ENCODE measurements around the gene HMX1. TPM values are rescaled to one million over a fixed set of nuclear protein-coding genes. Genes with fewer than 3 reads are reported as not detected.

The HMX1 gene
- total RNA-seq, 2 experiments from 2014 or later = not detected

- ChIA-PET POLR2A (no interaction called here), CTCF (no interaction called here)
- no peaks in the 10 kb centered on the region for H3K9me3 Mint-ChIP-seq (ENCODE audit: insufficient read depth)
- H3K4me3 Mint-ChIP-seq = no peak overlapping the region
- H3K27ac Mint-ChIP-seq = no peak overlapping the region
- no peaks in the 10 kb centered on the region for H3K36me3 Mint-ChIP-seq (ENCODE audit: low read depth)
- no peak for ATAC-seq
- H3K4me1 Mint-ChIP-seq (ENCODE audit: low read depth) = no peaks in the 10 kb centered on the region
- H3K27me3 Mint-ChIP-seq (ENCODE audit: low read depth) = no peaks in the 10 kb centered on the region
- DNase-seq = no peak
Observed at GRCh38 chr4:8842614-8843013, 29.0 kb downstream of the HMX1 start.

GRCh38 chr4:8841678-8842268, 29.9 kb downstream of the HMX1 start:
- no peaks in the 10 kb centered on the region for H3K27me3 Mint-ChIP-seq (ENCODE audit: low read depth)

GRCh38 chr4:8840816-8841455, 30.7 kb downstream of the HMX1 start:
- Mint-ChIP-seq H3K4me3 (no peak overlapping the region), H3K27me3 (ENCODE audit: low read depth) (no peaks in the 10 kb centered on the region), H3K4me1 (ENCODE audit: low read depth) (no peaks in the 10 kb centered on the region), H3K9me3 (ENCODE audit: insufficient read depth) (no peaks in the 10 kb centered on the region), H3K36me3 (ENCODE audit: low read depth) (no peaks in the 10 kb centered on the region), H3K27ac (no peak overlapping the region)
- no peak for DNase-seq
- ATAC-seq = no peak
- ChIA-PET POLR2A (no interaction called here), CTCF (no interaction called here)

More at GRCh38 chr4:8841678-8842268, 29.9 kb downstream of the HMX1 start:
- no peak for ATAC-seq
- H3K4me3 Mint-ChIP-seq = no peak overlapping the region
- no peak overlapping the region for H3K27ac Mint-ChIP-seq
- H3K36me3 Mint-ChIP-seq (ENCODE audit: low read depth) = no peaks in the 10 kb centered on the region
- ChIA-PET CTCF (no interaction called here), POLR2A (no interaction called here)
- DNase-seq = no peak
- H3K4me1 Mint-ChIP-seq (ENCODE audit: low read depth) = no peaks in the 10 kb centered on the region
- H3K9me3 Mint-ChIP-seq (ENCODE audit: insufficient read depth) = no peaks in the 10 kb centered on the region

- CTCF ChIA-PET = no interaction called here
- no peak for DNase-seq
Observed at GRCh38 chr4:8840006-8840793, 31.4 kb downstream of the HMX1 start.

GRCh38 chr4:8838961-8839431, 32.6 kb downstream of the HMX1 start:
- ATAC-seq (no peak), DNase-seq (no peak)
- ChIA-PET POLR2A (no interaction called here), CTCF (no interaction called here)
- Mint-ChIP-seq H3K36me3 (ENCODE audit: low read depth) (no peaks in the 10 kb centered on the region), H3K4me3 (no peak overlapping the region), H3K9me3 (ENCODE audit: insufficient read depth) (no peaks in the 10 kb centered on the region), H3K4me1 (ENCODE audit: low read depth) (no peaks in the 10 kb centered on the region), H3K27ac (no peak overlapping the region), H3K27me3 (ENCODE audit: low read depth) (no peaks in the 10 kb centered on the region)

More at GRCh38 chr4:8840006-8840793, 31.4 kb downstream of the HMX1 start:
- Mint-ChIP-seq H3K4me1 (ENCODE audit: low read depth) (no peaks in the 10 kb centered on the region), H3K27me3 (ENCODE audit: low read depth) (no peaks in the 10 kb centered on the region), H3K36me3 (ENCODE audit: low read depth) (no peaks in the 10 kb centered on the region), H3K27ac (no peak overlapping the region), H3K4me3 (no peak overlapping the region), H3K9me3 (ENCODE audit: insufficient read depth) (no peaks in the 10 kb centered on the region)
- no peak for ATAC-seq
- POLR2A ChIA-PET = no interaction called here

- no peak for DNase-seq
- ATAC-seq = no peak
- ChIA-PET POLR2A (no interaction called here), CTCF (no interaction called here)
- no peaks in the 10 kb centered on the region for H3K9me3 Mint-ChIP-seq (ENCODE audit: insufficient read depth)
- H3K36me3 Mint-ChIP-seq (ENCODE audit: low read depth) = no peaks in the 10 kb centered on the region
- H3K27me3 Mint-ChIP-seq (ENCODE audit: low read depth) = no peaks in the 10 kb centered on the region
- H3K4me3 Mint-ChIP-seq = no peak overlapping the region
- no peaks in the 10 kb centered on the region for H3K4me1 Mint-ChIP-seq (ENCODE audit: low read depth)
- no peak overlapping the region for H3K27ac Mint-ChIP-seq
Observed at GRCh38 chr4:8838296-8838960, 33.2 kb downstream of the HMX1 start.

GRCh38 chr4:8837181-8837841, 34.3 kb downstream of the HMX1 start:
- Mint-ChIP-seq H3K27me3 (ENCODE audit: low read depth) (no peaks in the 10 kb centered on the region), H3K36me3 (ENCODE audit: low read depth) (no peaks in the 10 kb centered on the region), H3K4me3 (no peak overlapping the region), H3K4me1 (ENCODE audit: low read depth) (no peaks in the 10 kb centered on the region), H3K9me3 (ENCODE audit: insufficient read depth) (no peaks in the 10 kb centered on the region), H3K27ac (no peak overlapping the region)
- POLR2A ChIA-PET = interaction anchor here (0.7 kb wide), 1 partner anchor 383 kb away, joined by 3 read pairs; no protein-coding TSS in a partner anchor
- ATAC-seq (no peak), DNase-seq (no peak)
- CTCF ChIA-PET = interaction anchor here (1.1 kb wide), 1 partner anchor 81 kb away, joined by 4 read pairs; no protein-coding TSS in a partner anchor

- H3K9me3 Mint-ChIP-seq (ENCODE audit: insufficient read depth) = no peaks in the 10 kb centered on the region
- H3K27ac Mint-ChIP-seq = no peak overlapping the region
- CTCF ChIA-PET = interaction anchor here (1.1 kb wide), 1 partner anchor 81 kb away, joined by 4 read pairs; no protein-coding TSS in a partner anchor
Observed at GRCh38 chr4:8836664-8837171, 34.9 kb downstream of the HMX1 start.

GRCh38 chr4:8835521-8836365, 35.9 kb downstream of the HMX1 start:
- Mint-ChIP-seq H3K4me1 (ENCODE audit: low read depth) (no peaks in the 10 kb centered on the region), H3K9me3 (ENCODE audit: insufficient read depth) (no peaks in the 10 kb centered on the region), H3K27me3 (ENCODE audit: low read depth) (no peaks in the 10 kb centered on the region), H3K4me3 (no peak overlapping the region), H3K36me3 (ENCODE audit: low read depth) (no peaks in the 10 kb centered on the region), H3K27ac (no peak overlapping the region)
- POLR2A ChIA-PET = no interaction called here
- CTCF ChIA-PET = no interaction called here
- no peak for ATAC-seq
- no peak for DNase-seq

More at GRCh38 chr4:8836664-8837171, 34.9 kb downstream of the HMX1 start:
- POLR2A ChIA-PET = interaction anchor here (0.7 kb wide), 1 partner anchor 383 kb away, joined by 3 read pairs; no protein-coding TSS in a partner anchor
- ATAC-seq = no peak
- Mint-ChIP-seq H3K36me3 (ENCODE audit: low read depth) (no peaks in the 10 kb centered on the region), H3K27me3 (ENCODE audit: low read depth) (no peaks in the 10 kb centered on the region), H3K4me1 (ENCODE audit: low read depth) (no peaks in the 10 kb centered on the region), H3K4me3 (no peak overlapping the region)
- no peak for DNase-seq

GRCh38 chr4:8834681-8835220, 36.9 kb downstream of the HMX1 start:
- no peak overlapping the region for H3K27ac Mint-ChIP-seq
- DNase-seq = no peak
- no peaks in the 10 kb centered on the region for H3K4me1 Mint-ChIP-seq (ENCODE audit: low read depth)
- H3K36me3 Mint-ChIP-seq (ENCODE audit: low read depth) = no peaks in the 10 kb centered on the region
- no peaks in the 10 kb centered on the region for H3K9me3 Mint-ChIP-seq (ENCODE audit: insufficient read depth)
- H3K4me3 Mint-ChIP-seq = no peak overlapping the region
- no peak for ATAC-seq
- CTCF ChIA-PET = no interaction called here
- POLR2A ChIA-PET = no interaction called here
- H3K27me3 Mint-ChIP-seq (ENCODE audit: low read depth) = no peaks in the 10 kb centered on the region

Measured in activated CD8-positive, alpha-beta T cell treated with anti-CD3 and anti-CD28 coated beads, Interleukin-2, amount 10 ng/mL, durations not matched to agents 7 days and 5 days (primary cell).